OCI-LY3 (cell line): ENCODE measurements around the gene ADSS1.

Source experiments
- H2AFZ ChIP-seq: fragments of 200-600, 300-600 bp; shearing (Covaris generic); 2 replicates; pipeline ENCODE4 v1.6.0; 2014; ENCODE audit warnings: antibody characterized with exemption, low read depth, low read length
- H3K27ac ChIP-seq: fragments of 200-600, 300-600 bp; sonication (generic); 2 replicates; pipeline ENCODE4 v1.5.1; 2014; ENCODE audit warnings: mild to moderate bottlenecking, low read length, moderate library complexity, mixed read lengths
- H3K27me3 ChIP-seq: fragments of 200-600, 300-600 bp; sonication (generic); 2 replicates; pipeline ENCODE4 v1.6.1; 2014; ENCODE audit warnings: low read depth, low read length, mixed read lengths
- H3K36me3 ChIP-seq: fragments of 200-600, 300-600 bp; sonication (generic); replicated peaks from 2 replicates; pipeline ENCODE3; 2014; ENCODE audit warnings: low read depth, low read length, mixed read lengths
- H3K4me1 ChIP-seq: fragments of 300-600, 200-600 bp; sonication (generic); 2 replicates; pipeline ENCODE4 v1.6.1; 2014; ENCODE audit warnings: low read length, mixed read lengths
- H3K4me2 ChIP-seq: fragments of 200-600, 300-600 bp; sonication (generic); 2 replicates; pipeline ENCODE4 v1.6.1; 2014; ENCODE audit warnings: low read length, mixed read lengths
- H3K4me3 ChIP-seq: fragments of 300-600, 200-600 bp; sonication (generic); 2 replicates; pipeline ENCODE4 v1.5.1; 2014; ENCODE audit warnings: antibody characterized with exemption, mild to moderate bottlenecking, low read length, moderate library complexity
- H3K79me2 ChIP-seq: fragments of 300-600, 200-600 bp; shearing (Covaris generic); 2 replicates; pipeline ENCODE4 v1.6.1; 2014; ENCODE audit warnings: mild to moderate bottlenecking, low read length, mixed read lengths
- H3K9ac ChIP-seq: fragments of 300-600, 200-600 bp; shearing (Covaris generic); 2 replicates; pipeline ENCODE4 v1.6.0; 2014; ENCODE audit warnings: mild to moderate bottlenecking, low read length, moderate library complexity
- H3K9me3 ChIP-seq: fragments of 200-600, 300-600 bp; shearing (Covaris generic); 2 replicates; pipeline ENCODE4 v1.6.1; 2014; ENCODE audit warnings: low read length, mixed read lengths; ENCODE audit not compliant: insufficient read depth
- H4K20me1 ChIP-seq: fragments of 200-600, 300-600 bp; sonication (generic); 2 replicates; pipeline ENCODE4 v1.6.1; 2016; ENCODE audit warnings: low read length, mixed read lengths; ENCODE audit not compliant: insufficient read depth
- EZH2phosphoT487 ChIP-seq: fragments of 200-600 bp; shearing (Covaris generic); IDR thresholded peaks from 2 replicates; pipeline ENCODE4 v1.6.1; 2018; ENCODE audit warnings: antibody characterized with exemption, mixed run types, low read depth
- TF ChIP-seq, protein P1 (sequence below): fragments of 200-600, 300-600 bp; sonication (generic); IDR thresholded peaks from 2 replicates; pipeline ENCODE4 v1.5.1; 2014; ENCODE audit warnings: antibody characterized with exemption, low read length, low read depth

Gene ADSS1

DNA sequence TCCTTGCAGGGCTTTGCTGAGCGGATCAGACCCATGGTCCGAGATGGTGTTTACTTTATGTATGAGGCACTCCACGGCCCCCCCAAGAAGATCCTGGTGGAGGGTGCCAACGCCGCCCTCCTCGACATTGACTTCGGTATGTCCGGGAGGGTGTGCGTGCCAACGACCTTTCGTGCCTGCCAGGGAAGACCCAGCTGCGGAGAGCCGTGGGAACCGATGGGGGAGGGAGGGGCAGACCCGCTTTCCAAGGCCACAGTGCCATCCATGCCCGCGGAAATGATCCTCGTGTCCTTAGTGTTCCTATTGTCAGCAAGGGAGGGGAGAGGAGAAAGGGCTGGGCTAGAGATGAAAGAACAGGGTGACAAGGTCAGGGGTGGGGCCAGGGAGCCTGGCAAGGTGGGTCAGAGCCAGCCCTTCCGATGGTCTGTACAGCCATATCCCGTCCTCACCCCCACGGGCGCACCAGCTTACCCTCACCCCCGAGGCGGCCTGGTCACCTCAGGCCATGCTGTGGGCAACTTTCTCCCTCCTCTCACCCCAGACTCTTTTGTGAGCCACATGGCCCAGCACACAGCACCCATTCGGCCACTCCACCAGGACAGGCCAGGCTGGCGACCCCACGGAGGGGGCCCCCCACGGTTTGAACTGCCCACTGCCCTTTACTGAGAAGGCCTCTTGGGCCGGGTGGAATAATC, 17.2 kb downstream of the ADSS1 start:
- Histone ChIP-seq H3K9ac (no peak overlapping the region), H3K27me3 (no peaks in the 10 kb centered on the region), H3K36me3 (no peaks in the 10 kb centered on the region), H3K79me2 (no peaks in the 10 kb centered on the region), H3K4me2 (no peak overlapping the region), H2AFZ (no peak overlapping the region), H3K9me3 (no peaks in the 10 kb centered on the region), H4K20me1 (no peaks in the 10 kb centered on the region), H3K27ac (no peak overlapping the region), H3K4me3 (no peak overlapping the region), H3K4me1 (peaks cover 4% of the 10 kb centered on the region; the same call in 1 of the 2 replicates)
- no peak for TF ChIP-seq EZH2phosphoT487
- TF ChIP-seq, protein P1, sequence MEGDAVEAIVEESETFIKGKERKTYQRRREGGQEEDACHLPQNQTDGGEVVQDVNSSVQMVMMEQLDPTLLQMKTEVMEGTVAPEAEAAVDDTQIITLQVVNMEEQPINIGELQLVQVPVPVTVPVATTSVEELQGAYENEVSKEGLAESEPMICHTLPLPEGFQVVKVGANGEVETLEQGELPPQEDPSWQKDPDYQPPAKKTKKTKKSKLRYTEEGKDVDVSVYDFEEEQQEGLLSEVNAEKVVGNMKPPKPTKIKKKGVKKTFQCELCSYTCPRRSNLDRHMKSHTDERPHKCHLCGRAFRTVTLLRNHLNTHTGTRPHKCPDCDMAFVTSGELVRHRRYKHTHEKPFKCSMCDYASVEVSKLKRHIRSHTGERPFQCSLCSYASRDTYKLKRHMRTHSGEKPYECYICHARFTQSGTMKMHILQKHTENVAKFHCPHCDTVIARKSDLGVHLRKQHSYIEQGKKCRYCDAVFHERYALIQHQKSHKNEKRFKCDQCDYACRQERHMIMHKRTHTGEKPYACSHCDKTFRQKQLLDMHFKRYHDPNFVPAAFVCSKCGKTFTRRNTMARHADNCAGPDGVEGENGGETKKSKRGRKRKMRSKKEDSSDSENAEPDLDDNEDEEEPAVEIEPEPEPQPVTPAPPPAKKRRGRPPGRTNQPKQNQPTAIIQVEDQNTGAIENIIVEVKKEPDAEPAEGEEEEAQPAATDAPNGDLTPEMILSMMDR: no peak

DNA sequence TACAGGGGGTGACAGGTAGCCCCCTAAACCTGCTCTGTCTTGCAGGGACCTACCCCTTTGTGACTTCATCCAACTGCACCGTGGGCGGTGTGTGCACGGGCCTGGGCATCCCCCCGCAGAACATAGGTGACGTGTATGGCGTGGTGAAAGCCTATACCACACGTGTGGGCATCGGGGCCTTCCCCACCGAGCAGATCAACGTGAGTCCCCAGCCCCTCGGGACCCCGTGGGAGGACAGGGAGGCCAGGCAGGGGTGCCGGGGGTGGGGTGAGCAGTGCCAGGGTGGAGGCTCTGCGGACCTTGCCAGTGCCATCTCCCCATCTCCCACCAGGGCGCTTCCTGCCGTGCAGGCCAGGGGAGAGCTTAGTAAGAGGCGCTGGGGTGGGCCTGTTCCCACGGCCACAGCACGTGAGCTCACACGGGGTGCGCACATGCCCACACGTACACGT, 17.8 kb downstream of the ADSS1 start:
- Histone ChIP-seq H2AFZ (no peak overlapping the region), H3K27ac (no peak overlapping the region)

DNA sequence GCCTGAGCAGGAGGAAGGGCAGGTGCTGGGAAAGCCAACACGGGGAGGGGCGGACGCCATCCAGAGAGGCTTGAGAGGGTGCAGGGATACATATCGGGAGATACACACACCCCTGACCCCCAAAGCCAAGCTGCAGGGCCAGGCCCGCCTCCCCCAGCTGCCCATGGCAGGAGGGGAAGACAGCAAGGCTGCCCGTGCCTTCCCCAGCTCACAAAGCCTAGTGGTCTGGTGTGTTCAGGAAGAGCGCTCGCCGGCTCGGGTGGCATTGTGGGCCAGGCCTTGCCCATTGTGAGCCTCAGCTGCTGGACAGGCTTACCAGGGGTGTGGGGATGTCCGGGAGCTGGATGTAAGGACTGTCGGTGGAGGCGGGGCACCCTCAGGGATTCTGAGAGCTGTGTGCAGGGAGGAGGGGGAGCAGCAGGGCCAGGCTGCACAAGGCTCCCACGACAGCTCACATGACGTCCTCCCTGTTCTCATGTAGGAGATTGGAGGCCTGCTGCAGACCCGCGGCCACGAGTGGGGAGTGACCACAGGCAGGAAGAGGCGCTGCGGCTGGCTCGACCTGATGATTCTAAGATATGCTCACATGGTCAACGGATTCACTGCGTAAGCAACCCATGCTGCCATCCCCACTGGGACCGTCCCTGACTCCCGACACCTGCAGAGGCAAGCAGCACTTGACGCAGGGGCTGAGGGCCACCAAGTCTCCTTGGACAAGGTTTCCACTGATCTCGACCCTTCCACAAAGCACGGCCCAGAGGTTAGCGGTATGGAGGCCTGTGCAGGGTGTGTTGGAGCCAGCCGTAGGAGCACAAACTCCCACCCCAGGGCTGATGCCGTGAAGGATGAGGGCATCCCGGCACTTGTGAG, 18.8 kb downstream of the ADSS1 start:
- H3K27me3 ChIP-seq: no peaks in the 10 kb centered on the region
- no peak overlapping the region for H2AFZ ChIP-seq
- H3K4me2 ChIP-seq: no peak overlapping the region

More for the DNA sequence above, 17.8 kb downstream of the ADSS1 start:
- no peaks in the 10 kb centered on the region for H4K20me1 ChIP-seq
- no peak overlapping the region for H3K9ac ChIP-seq
- no peak overlapping the region for H3K4me2 ChIP-seq
- H3K4me3 ChIP-seq: no peak overlapping the region
- no peaks in the 10 kb centered on the region for H3K27me3 ChIP-seq
- no peaks in the 10 kb centered on the region for H3K79me2 ChIP-seq
- no peaks in the 10 kb centered on the region for H3K9me3 ChIP-seq
- peaks cover 4% of the 10 kb centered on the region; the same call in 1 of the 2 replicates for H3K4me1 ChIP-seq
- no peaks in the 10 kb centered on the region for H3K36me3 ChIP-seq
- TF ChIP-seq EZH2phosphoT487: no peak
- TF ChIP-seq, protein P1: no peak

More for the DNA sequence above, 18.8 kb downstream of the ADSS1 start:
- Histone ChIP-seq H3K4me1 (peaks cover 4% of the 10 kb centered on the region; the same call in 1 of the 2 replicates), H3K4me3 (no peak overlapping the region), H3K9ac (no peak overlapping the region), H3K27ac (no peak overlapping the region), H3K79me2 (no peaks in the 10 kb centered on the region), H3K9me3 (no peaks in the 10 kb centered on the region), H3K36me3 (no peaks in the 10 kb centered on the region), H4K20me1 (no peaks in the 10 kb centered on the region)
- TF ChIP-seq EZH2phosphoT487: no peak
- TF ChIP-seq, protein P1: no peak
